ENCODE measurements around the gene PAF1.

DNA sequence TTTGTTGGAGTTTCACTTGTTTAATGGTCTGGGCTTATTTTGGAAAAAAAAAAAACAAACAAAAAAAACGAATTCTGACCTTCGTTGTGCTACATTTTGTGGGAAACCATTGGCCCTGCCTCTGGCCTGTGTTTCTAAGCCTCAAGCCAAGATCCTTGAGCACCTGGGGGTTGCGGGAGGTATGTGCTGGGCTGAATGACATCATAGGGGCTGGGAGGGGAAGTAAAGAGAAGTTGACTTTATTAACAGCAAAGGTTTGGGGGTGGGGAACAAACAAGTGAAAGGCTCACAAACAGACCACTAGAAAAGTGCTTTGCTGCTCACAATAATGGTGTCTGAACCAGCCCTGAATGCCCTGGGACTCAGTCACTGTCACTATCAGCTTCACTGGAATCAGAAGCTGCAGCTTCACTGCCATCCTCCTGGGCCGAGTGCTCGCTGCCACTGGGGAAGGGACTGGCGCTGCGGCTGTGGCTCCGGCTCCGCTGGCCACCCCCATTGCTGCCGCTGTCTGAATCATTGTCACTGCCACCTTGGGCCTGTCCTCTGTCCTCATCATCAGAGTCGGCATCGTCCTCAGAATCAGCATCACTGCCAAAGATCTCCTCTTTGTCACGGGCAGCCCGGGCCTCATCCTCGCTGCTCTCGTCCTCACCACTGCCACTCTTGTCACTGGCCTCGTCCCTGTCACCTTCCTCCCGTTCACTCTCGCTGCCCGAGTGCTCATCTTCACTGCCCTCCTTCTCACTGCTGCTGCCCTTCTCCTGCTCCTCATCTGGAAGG, 5.1 kb downstream of the PAF1 start:
- TF ChIP-seq EZH2 (IDR thresholded peaks at IDR 0.05; ENCODE audit: borderline replicate concordance, low read length): no peak
- TF ChIP-seq, protein P1, sequence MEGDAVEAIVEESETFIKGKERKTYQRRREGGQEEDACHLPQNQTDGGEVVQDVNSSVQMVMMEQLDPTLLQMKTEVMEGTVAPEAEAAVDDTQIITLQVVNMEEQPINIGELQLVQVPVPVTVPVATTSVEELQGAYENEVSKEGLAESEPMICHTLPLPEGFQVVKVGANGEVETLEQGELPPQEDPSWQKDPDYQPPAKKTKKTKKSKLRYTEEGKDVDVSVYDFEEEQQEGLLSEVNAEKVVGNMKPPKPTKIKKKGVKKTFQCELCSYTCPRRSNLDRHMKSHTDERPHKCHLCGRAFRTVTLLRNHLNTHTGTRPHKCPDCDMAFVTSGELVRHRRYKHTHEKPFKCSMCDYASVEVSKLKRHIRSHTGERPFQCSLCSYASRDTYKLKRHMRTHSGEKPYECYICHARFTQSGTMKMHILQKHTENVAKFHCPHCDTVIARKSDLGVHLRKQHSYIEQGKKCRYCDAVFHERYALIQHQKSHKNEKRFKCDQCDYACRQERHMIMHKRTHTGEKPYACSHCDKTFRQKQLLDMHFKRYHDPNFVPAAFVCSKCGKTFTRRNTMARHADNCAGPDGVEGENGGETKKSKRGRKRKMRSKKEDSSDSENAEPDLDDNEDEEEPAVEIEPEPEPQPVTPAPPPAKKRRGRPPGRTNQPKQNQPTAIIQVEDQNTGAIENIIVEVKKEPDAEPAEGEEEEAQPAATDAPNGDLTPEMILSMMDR (IDR thresholded peaks at IDR 0.05; ENCODE audit: low read length): no peak

All from OCI-LY1 (cell line).